ENCODE results near the gene POU3F2. TPM values are rescaled to one million over a fixed set of nuclear protein-coding genes. Genes with fewer than 3 reads are reported as not detected.
A peak's percentile ranks its signal among the peaks of the same experiment; 100 is the strongest.

POU3F2 gene
- total RNA-seq, 2 donors from 2014 or later, result 0.07 TPM; not detected in 1

GRCh38 chr6:98847779-98848538 is 13.6 kb downstream of the POU3F2 start:
- H3K27ac ChIP-seq (ENCODE audit: low read depth, low read length), result no peak overlapping the region
- H3K27me3 ChIP-seq (ENCODE audit: control insufficient read depth, insufficient read depth, low read length, poor library complexity, severe bottlenecking), result peaks cover 74% of the 10 kb centered on the region
- peak; percentile 54 for TF ChIP-seq CTCF (conservative IDR thresholded peaks at IDR 0.05)
- peak overlapping the region; percentile 29 for H3K4me3 ChIP-seq (ENCODE audit: low read length)
- no peak overlapping the region for H3K9ac ChIP-seq (ENCODE audit: extremely low read depth, low read length, poor library complexity, severe bottlenecking)
- no peaks in the 10 kb centered on the region for H3K4me1 ChIP-seq (ENCODE audit: control insufficient read depth, insufficient read depth, low read length)
- H3K27me3 Mint-ChIP-seq (ENCODE audit: insufficient read depth), result peaks cover 83% of the 10 kb centered on the region
- no peaks in the 10 kb centered on the region for H3K9me3 Mint-ChIP-seq
- H3K27ac Mint-ChIP-seq, result no peak overlapping the region
- H3K9me3 ChIP-seq (ENCODE audit: control insufficient read depth, low read length), result no peaks in the 10 kb centered on the region
- 50 to 55% methylated on average over 22 to 51 of the region's 51 CpGs for WGBS, 2 experiments (ENCODE audit: insufficient coverage in 1 of 2, insufficient read length in 1 of 2)
- H3K4me3 Mint-ChIP-seq, result peak overlapping the region; percentile 49
- no peaks in the 10 kb centered on the region for H3K36me3 Mint-ChIP-seq (ENCODE audit: low read depth)
- H3K36me3 ChIP-seq (ENCODE audit: control insufficient read depth, insufficient read depth, low read length), result no peaks in the 10 kb centered on the region
- H3K4me1 Mint-ChIP-seq, result peaks cover 23% of the 10 kb centered on the region
- DNase-seq, result peak; percentile 84

GRCh38 chr6:98848539-98849242 is 14.3 kb downstream of the POU3F2 start:
- Histone ChIP-seq H3K4me3 (ENCODE audit: low read length) (no peak overlapping the region), H3K9ac (ENCODE audit: extremely low read depth, low read length, poor library complexity, severe bottlenecking) (no peak overlapping the region), H3K27ac (ENCODE audit: low read depth, low read length) (no peak overlapping the region), H3K27me3 (ENCODE audit: control insufficient read depth, insufficient read depth, low read length, poor library complexity, severe bottlenecking) (peaks cover 66% of the 10 kb centered on the region), H3K9me3 (ENCODE audit: control insufficient read depth, low read length) (no peaks in the 10 kb centered on the region), H3K36me3 (ENCODE audit: control insufficient read depth, insufficient read depth, low read length) (no peaks in the 10 kb centered on the region), H3K4me1 (ENCODE audit: control insufficient read depth, insufficient read depth, low read length) (no peaks in the 10 kb centered on the region)
- no peak for DNase-seq
- H3K36me3 Mint-ChIP-seq (ENCODE audit: low read depth), result no peaks in the 10 kb centered on the region
- 84% methylated on average over 18 of the region's 18 CpGs for WGBS, 2 experiments (ENCODE audit: insufficient coverage in 1 of 2, insufficient read length in 1 of 2)
- H3K9me3 Mint-ChIP-seq, result no peaks in the 10 kb centered on the region
- peak overlapping the region; percentile 49 for H3K4me3 Mint-ChIP-seq
- H3K27me3 Mint-ChIP-seq (ENCODE audit: insufficient read depth), result peaks cover 75% of the 10 kb centered on the region
- peaks cover 19% of the 10 kb centered on the region for H3K4me1 Mint-ChIP-seq
- TF ChIP-seq CTCF (conservative IDR thresholded peaks at IDR 0.05), result no peak
- H3K27ac Mint-ChIP-seq, result no peak overlapping the region

GRCh38 chr6:98864497-98864896 is 30.1 kb downstream of the POU3F2 start:
- WGBS, 2 experiments (ENCODE audit: insufficient coverage in 1 of 2, insufficient read length in 1 of 2), result 90 to 95% methylated on average over 3 to 6 of the region's 6 CpGs
- H3K27ac Mint-ChIP-seq, result no peak overlapping the region

More at GRCh38 chr6:98864497-98864896, 30.1 kb downstream of the POU3F2 start:
- Histone ChIP-seq H3K27me3 (ENCODE audit: control insufficient read depth, insufficient read depth, low read length, poor library complexity, severe bottlenecking) (no peaks in the 10 kb centered on the region), H3K4me1 (ENCODE audit: control insufficient read depth, insufficient read depth, low read length) (no peaks in the 10 kb centered on the region), H3K36me3 (ENCODE audit: control insufficient read depth, insufficient read depth, low read length) (no peaks in the 10 kb centered on the region), H3K27ac (ENCODE audit: low read depth, low read length) (no peak overlapping the region), H3K9ac (ENCODE audit: extremely low read depth, low read length, poor library complexity, severe bottlenecking) (no peak overlapping the region), H3K9me3 (ENCODE audit: control insufficient read depth, low read length) (no peaks in the 10 kb centered on the region), H3K4me3 (ENCODE audit: low read length) (no peak overlapping the region)
- H3K4me1 Mint-ChIP-seq, result no peaks in the 10 kb centered on the region
- TF ChIP-seq CTCF (conservative IDR thresholded peaks at IDR 0.05), result no peak
- no peak overlapping the region for H3K4me3 Mint-ChIP-seq
- H3K9me3 Mint-ChIP-seq, result no peaks in the 10 kb centered on the region
- H3K27me3 Mint-ChIP-seq (ENCODE audit: insufficient read depth), result no peaks in the 10 kb centered on the region
- no peak for DNase-seq
- peaks cover 2% of the 10 kb centered on the region for H3K36me3 Mint-ChIP-seq (ENCODE audit: low read depth)

Data from endodermal cell (in vitro differentiated cells).